Fibroblast of lung (primary cell): ENCODE measurements around the gene HHAT.

Experiments used
- EZH2 ChIP-seq: IDR thresholded peaks from 2 replicates; pipeline ENCODE4 v1.5.1; 2012; ENCODE audit warnings: low read length, control low read depth, mild to moderate bottlenecking; ENCODE audit errors: missing control alignments
- TF ChIP-seq, protein P1 (sequence below), 2 donors: IDR thresholded peaks in 1 of 2; conservative IDR thresholded peaks in 1 of 2; 1 replicate in 1 of 2; 2 replicates in 1 of 2; pipeline ENCODE4 v1.5.1; 2011 to 2012; ENCODE audit warnings: low read length in 2 of 2, control low read depth in 1 of 2, inconsistent platforms in 1 of 2, low read depth in 1 of 2, mild to moderate bottlenecking in 1 of 2

DNA sequence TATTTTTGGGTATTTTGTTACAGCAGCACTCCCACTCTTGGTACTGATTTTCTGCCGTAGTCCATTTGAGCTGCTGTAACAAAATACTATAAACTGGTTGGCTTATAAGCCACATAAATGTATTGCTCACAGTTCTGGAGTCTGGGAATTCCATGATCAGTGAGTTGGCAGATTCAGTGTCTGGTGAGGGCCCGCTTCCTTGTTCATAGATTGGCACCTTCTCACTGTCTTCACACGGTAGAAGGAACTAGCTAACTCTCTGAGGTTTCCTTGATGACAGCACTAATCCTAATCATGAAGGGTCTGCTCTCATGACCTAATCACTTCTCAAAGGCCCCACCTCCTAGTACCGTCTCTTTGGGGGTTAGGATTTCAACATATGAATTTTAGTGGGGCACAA is 85.2 kb downstream of the HHAT start:
- TF ChIP-seq, protein P1, sequence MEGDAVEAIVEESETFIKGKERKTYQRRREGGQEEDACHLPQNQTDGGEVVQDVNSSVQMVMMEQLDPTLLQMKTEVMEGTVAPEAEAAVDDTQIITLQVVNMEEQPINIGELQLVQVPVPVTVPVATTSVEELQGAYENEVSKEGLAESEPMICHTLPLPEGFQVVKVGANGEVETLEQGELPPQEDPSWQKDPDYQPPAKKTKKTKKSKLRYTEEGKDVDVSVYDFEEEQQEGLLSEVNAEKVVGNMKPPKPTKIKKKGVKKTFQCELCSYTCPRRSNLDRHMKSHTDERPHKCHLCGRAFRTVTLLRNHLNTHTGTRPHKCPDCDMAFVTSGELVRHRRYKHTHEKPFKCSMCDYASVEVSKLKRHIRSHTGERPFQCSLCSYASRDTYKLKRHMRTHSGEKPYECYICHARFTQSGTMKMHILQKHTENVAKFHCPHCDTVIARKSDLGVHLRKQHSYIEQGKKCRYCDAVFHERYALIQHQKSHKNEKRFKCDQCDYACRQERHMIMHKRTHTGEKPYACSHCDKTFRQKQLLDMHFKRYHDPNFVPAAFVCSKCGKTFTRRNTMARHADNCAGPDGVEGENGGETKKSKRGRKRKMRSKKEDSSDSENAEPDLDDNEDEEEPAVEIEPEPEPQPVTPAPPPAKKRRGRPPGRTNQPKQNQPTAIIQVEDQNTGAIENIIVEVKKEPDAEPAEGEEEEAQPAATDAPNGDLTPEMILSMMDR (conservative IDR thresholded peaks at IDR 0.05 in 1 of 2, IDR thresholded peaks at IDR 0.05 in 1 of 2; ENCODE audit: low read depth in 1 of 2, low read length in 2 of 2): no peak
- no peak for TF ChIP-seq EZH2
